SU-DHL-6 (cell line): ENCODE results near the gene CRIM1.

ENCODE experiments used
- H2AFZ ChIP-seq: fragments of 200-600 bp; sonication (generic); 2 replicates; pipeline ENCODE4 v1.6.1; 2014; ENCODE audit warnings: low read depth, mild to moderate bottlenecking, moderate library complexity, mixed read lengths, antibody characterized with exemption, low read length; ENCODE audit not compliant: severe bottlenecking
- H3F3A ChIP-seq: fragments of 200-600 bp; shearing (Covaris generic); 2 replicates; pipeline ENCODE4 v1.6.0; 2016; ENCODE audit warnings: antibody characterized with exemption, mild to moderate bottlenecking; ENCODE audit not compliant: insufficient read depth
- H3K27ac ChIP-seq: fragments of 200-600 bp; sonication (generic); 2 replicates; pipeline ENCODE4 v1.5.1; 2016; ENCODE audit warnings: low read depth, mild to moderate bottlenecking, low read length, moderate library complexity, mixed read lengths
- H3K27me3 ChIP-seq: fragments of 200-600 bp; sonication (generic), shearing (Covaris generic); 2 replicates; pipeline ENCODE4 v1.6.0; 2014; ENCODE audit warnings: mild to moderate bottlenecking, low read length
- H3K36me3 ChIP-seq: fragments of 200-600 bp; sonication (generic); 2 replicates; pipeline ENCODE4 v1.6.1; 2014; ENCODE audit warnings: mild to moderate bottlenecking, low read length, mixed read lengths
- H3K4me2 ChIP-seq: fragments of 300-600, 200-600 bp; shearing (Covaris generic), sonication (generic); 2 replicates; pipeline ENCODE4 v1.6.0; 2014; ENCODE audit warnings: low read length, low read depth, mild to moderate bottlenecking; ENCODE audit not compliant: poor library complexity, severe bottlenecking
- H3K4me3 ChIP-seq: fragments of 200-600 bp; sonication (generic); 2 replicates; pipeline ENCODE4 v1.5.1; 2014; ENCODE audit warnings: antibody characterized with exemption, low read length, mild to moderate bottlenecking, mixed read lengths; ENCODE audit not compliant: insufficient read depth, poor library complexity, severe bottlenecking
- H3K79me2 ChIP-seq: fragments of 200-600 bp; sonication (generic); 2 replicates; pipeline ENCODE4 v1.6.1; 2014; ENCODE audit warnings: mild to moderate bottlenecking, low read length, moderate library complexity; ENCODE audit not compliant: insufficient read depth
- H3K9ac ChIP-seq: fragments of 200-600 bp; sonication (generic); 2 replicates; pipeline ENCODE4 v1.7.0; 2014; ENCODE audit warnings: mild to moderate bottlenecking, low read length
- H3K9me2 ChIP-seq: fragments of 200-600 bp; sonication (generic); replicated peaks from 2 replicates; pipeline ENCODE4 v1.6.1; 2014; ENCODE audit warnings: low read length; ENCODE audit not compliant: insufficient read depth
- H3K9me3 ChIP-seq: fragments of 200-600 bp; sonication (generic); 2 replicates; pipeline ENCODE4 v1.6.1; 2014; ENCODE audit warnings: low read length, mixed read lengths; ENCODE audit not compliant: insufficient read depth
- H4K20me1 ChIP-seq: fragments of 200-600 bp; sonication (generic); 2 replicates; pipeline ENCODE4 v1.6.1; 2014; ENCODE audit warnings: low read depth, mild to moderate bottlenecking, antibody characterized with exemption, low read length, moderate library complexity, mixed read lengths
- CTCF ChIP-seq: fragments of 200-600 bp; sonication (generic); IDR thresholded peaks from one replicate; pipeline ENCODE4 v1.5.1; 2017; ENCODE audit warnings: antibody characterized with exemption, mild to moderate bottlenecking, low read length, moderate library complexity; ENCODE audit not compliant: insufficient read depth, poor library complexity, severe bottlenecking
- EZH2phosphoT487 ChIP-seq: fragments of 200-600 bp; sonication (generic), shearing (Covaris generic); conservative IDR thresholded peaks from 2 replicates; pipeline ENCODE4 v1.6.1; 2018; ENCODE audit warnings: mild to moderate bottlenecking, antibody characterized with exemption, low read length, moderate library complexity, mixed read lengths

The CRIM1 gene

GRCh38 chr2:36360063-36360462, 4.5 kb downstream of the CRIM1 start:
- Histone ChIP-seq H2AFZ (no peak overlapping the region), H3K27ac (no peak overlapping the region), H3K9me3 (no peaks in the 10 kb centered on the region), H3K4me2 (no peak overlapping the region), H3K9me2 (no peaks in the 10 kb centered on the region), H3K9ac (no peak overlapping the region), H3K79me2 (no peaks in the 10 kb centered on the region), H3K27me3 (no peaks in the 10 kb centered on the region), H4K20me1 (no peaks in the 10 kb centered on the region), H3F3A (no peaks in the 10 kb centered on the region), H3K36me3 (no peaks in the 10 kb centered on the region), H3K4me3 (no peak overlapping the region)
- TF ChIP-seq CTCF (no peak), EZH2phosphoT487 (no peak)

GRCh38 chr2:36360834-36361233, 5.3 kb downstream of the CRIM1 start:
- H3K9me3 ChIP-seq, result no peaks in the 10 kb centered on the region
- no peaks in the 10 kb centered on the region for H3K9me2 ChIP-seq
- H3K36me3 ChIP-seq, result no peaks in the 10 kb centered on the region
- no peak overlapping the region for H2AFZ ChIP-seq
- no peak overlapping the region for H3K27ac ChIP-seq
- no peak overlapping the region for H3K4me2 ChIP-seq
- H3K4me3 ChIP-seq, result no peak overlapping the region
- H3K9ac ChIP-seq, result no peak overlapping the region
- no peaks in the 10 kb centered on the region for H4K20me1 ChIP-seq
- H3K27me3 ChIP-seq, result no peaks in the 10 kb centered on the region
- TF ChIP-seq EZH2phosphoT487 (no peak), CTCF (no peak)
- H3F3A ChIP-seq, result no peaks in the 10 kb centered on the region
- H3K79me2 ChIP-seq, result no peaks in the 10 kb centered on the region

GRCh38 chr2:36361396-36361795, 5.8 kb downstream of the CRIM1 start:
- Histone ChIP-seq H2AFZ (no peak overlapping the region), H4K20me1 (no peaks in the 10 kb centered on the region), H3K27ac (no peak overlapping the region)

More at GRCh38 chr2:36361396-36361795, 5.8 kb downstream of the CRIM1 start:
- no peak overlapping the region for H3K4me3 ChIP-seq
- H3K4me2 ChIP-seq, result no peak overlapping the region
- no peak overlapping the region for H3K9ac ChIP-seq
- no peaks in the 10 kb centered on the region for H3K36me3 ChIP-seq
- no peaks in the 10 kb centered on the region for H3K79me2 ChIP-seq
- H3F3A ChIP-seq, result no peaks in the 10 kb centered on the region
- H3K27me3 ChIP-seq, result no peaks in the 10 kb centered on the region
- no peaks in the 10 kb centered on the region for H3K9me3 ChIP-seq
- H3K9me2 ChIP-seq, result no peaks in the 10 kb centered on the region
- TF ChIP-seq EZH2phosphoT487 (no peak), CTCF (no peak)
